Tibial nerve (tissue), 4 donors: Measurements from ENCODE around the gene OR56B4.
"Not testable (repeated sequence)": the region's sequence is repeated elsewhere in the genome, so short reads cannot be mapped to it uniquely, and the experiment has no call there.

ENCODE experiments used
- CTCF ChIP-seq, 5 experiments: fragments of 200-600 bp in 3 of 5; fragments of 450-650 bp in 2 of 5; sonication (generic) in 3 of 5; IDR thresholded peaks; one replicate each; pipeline ENCODE4 v1.5.1; 2016 to 2019; ENCODE audit warnings: antibody characterized with exemption in 5 of 5, mild to moderate bottlenecking in 3 of 5, moderate library complexity in 2 of 5
- EP300 ChIP-seq, 2 donors: sonication (generic); formaldehyde crosslinking; IDR thresholded peaks; one replicate each; pipeline ENCODE4 v1.6.1; 2017; ENCODE audit warnings: antibody characterized with exemption in 2 of 2, mild to moderate bottlenecking in 1 of 2
- POLR2A ChIP-seq, 2 donors: fragments of 450-650 bp; IDR thresholded peaks; one replicate each; pipeline ENCODE4 v1.6.1; 2017; ENCODE audit warnings: antibody characterized with exemption in 2 of 2, mild to moderate bottlenecking in 2 of 2, moderate library complexity in 2 of 2

GRCh38 chr11:6143737-6144136 lies 36.3 kb downstream of the OR56B4 start:
- not testable (repeated sequence) for TF ChIP-seq CTCF, POLR2A, EP300 (IDR thresholded peaks at IDR 0.05)
